Naive B cell (primary cell): Measurements from ENCODE around the gene APBA2. TPM values are rescaled to one million over a fixed set of nuclear protein-coding genes. Genes with fewer than 3 reads are reported as not detected.

Source experiments
- ATAC-seq, 2 donors: fragments of 150-1000 bp; cut with Tn5 transposase; 2 replicates each; pipeline ENCODE4 v1.10.0; 2021; ENCODE audit warnings: low read depth in 2 of 2, mild to moderate bottlenecking in 2 of 2, moderate library complexity in 2 of 2
- DNase-seq: peaks from one replicate; pipeline ENCODE4 v3.0.0; 2022
- H3K27ac Mint-ChIP-seq, 6 donors: one replicate each; pipeline ENCODE4 v1.8.0; 2020 to 2022; ENCODE audit warnings: mild to moderate bottlenecking in 6 of 6, mixed read lengths in 6 of 6, moderate library complexity in 5 of 6, inconsistent platforms in 2 of 6
- H3K27me3 Mint-ChIP-seq, 3 donors: one replicate each; pipeline ENCODE4 v1.8.0; 2021 to 2022; ENCODE audit warnings: mixed read lengths in 3 of 3, mild to moderate bottlenecking in 1 of 3
- H3K36me3 Mint-ChIP-seq, 2 donors: one replicate each; pipeline ENCODE4 v1.8.0; 2020 to 2022; ENCODE audit warnings: mixed read lengths in 2 of 2, inconsistent platforms in 1 of 2, mild to moderate bottlenecking in 1 of 2
- H3K4me1 Mint-ChIP-seq, 3 donors: one replicate each; pipeline ENCODE4 v1.8.0; 2020 to 2022; ENCODE audit warnings: mixed read lengths in 3 of 3, inconsistent platforms in 1 of 3, mild to moderate bottlenecking in 1 of 3, moderate library complexity in 1 of 3
- H3K4me3 Mint-ChIP-seq, 8 donors: one replicate each; pipeline ENCODE4 v1.8.0; 2020 to 2022; ENCODE audit warnings: mild to moderate bottlenecking in 8 of 8, mixed read lengths in 8 of 8, moderate library complexity in 8 of 8, inconsistent platforms in 2 of 8
- H3K9me3 Mint-ChIP-seq, 7 donors: one replicate each; pipeline ENCODE4 v1.8.0; 2020 to 2022; ENCODE audit warnings: mixed read lengths in 7 of 7, mild to moderate bottlenecking in 5 of 7, inconsistent platforms in 2 of 7, moderate library complexity in 1 of 7
- polyA plus RNA-seq, 6 donors: library from polyadenylated mRNA; unstranded; fragments of 300-500 nt; fragmentation: Illumina TruSeq; gene quantifications; one replicate each; pipeline ENCODE4 v1.2.3, GENCODE V29; 2021; ENCODE audit warnings: low read depth in 6 of 6

Gene APBA2
- polyA plus RNA-seq, 6 donors from 2014 or later: 0.30 to 0.36 TPM; not detected in 4

DNA sequence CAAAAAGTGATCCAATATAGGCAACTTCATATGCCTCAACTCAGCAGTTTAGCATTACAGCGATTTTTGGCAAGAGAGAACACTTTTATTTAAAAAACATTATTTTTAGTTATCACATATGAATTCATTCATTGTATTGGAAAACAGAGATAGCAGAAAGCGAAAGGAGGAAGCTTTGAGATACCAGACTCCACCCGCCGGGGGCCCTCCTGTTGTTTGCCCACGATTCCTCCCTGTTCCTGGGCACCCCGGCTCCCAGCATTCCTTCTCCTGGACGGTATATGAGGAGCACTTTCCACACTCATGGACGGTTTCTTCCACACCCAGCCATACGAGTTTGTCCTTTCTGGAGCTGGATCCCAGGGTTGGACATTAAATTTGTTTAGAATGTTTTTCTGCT is 18.2 kb downstream of the APBA2 start:
- H3K27ac Mint-ChIP-seq: no peak overlapping the region
- DNase-seq (no peak), ATAC-seq (no peak)
- H3K4me1 Mint-ChIP-seq: no peaks in the 10 kb centered on the region
- no peak overlapping the region for H3K4me3 Mint-ChIP-seq
- H3K9me3 Mint-ChIP-seq: peaks cover 0 to 2% (median 0%) of the 10 kb centered on the region in 7 donors
- H3K27me3 Mint-ChIP-seq: peaks cover 0 to 7% (median 7%) of the 10 kb centered on the region in 3 donors
- H3K36me3 Mint-ChIP-seq: no peaks in the 10 kb centered on the region

DNA sequence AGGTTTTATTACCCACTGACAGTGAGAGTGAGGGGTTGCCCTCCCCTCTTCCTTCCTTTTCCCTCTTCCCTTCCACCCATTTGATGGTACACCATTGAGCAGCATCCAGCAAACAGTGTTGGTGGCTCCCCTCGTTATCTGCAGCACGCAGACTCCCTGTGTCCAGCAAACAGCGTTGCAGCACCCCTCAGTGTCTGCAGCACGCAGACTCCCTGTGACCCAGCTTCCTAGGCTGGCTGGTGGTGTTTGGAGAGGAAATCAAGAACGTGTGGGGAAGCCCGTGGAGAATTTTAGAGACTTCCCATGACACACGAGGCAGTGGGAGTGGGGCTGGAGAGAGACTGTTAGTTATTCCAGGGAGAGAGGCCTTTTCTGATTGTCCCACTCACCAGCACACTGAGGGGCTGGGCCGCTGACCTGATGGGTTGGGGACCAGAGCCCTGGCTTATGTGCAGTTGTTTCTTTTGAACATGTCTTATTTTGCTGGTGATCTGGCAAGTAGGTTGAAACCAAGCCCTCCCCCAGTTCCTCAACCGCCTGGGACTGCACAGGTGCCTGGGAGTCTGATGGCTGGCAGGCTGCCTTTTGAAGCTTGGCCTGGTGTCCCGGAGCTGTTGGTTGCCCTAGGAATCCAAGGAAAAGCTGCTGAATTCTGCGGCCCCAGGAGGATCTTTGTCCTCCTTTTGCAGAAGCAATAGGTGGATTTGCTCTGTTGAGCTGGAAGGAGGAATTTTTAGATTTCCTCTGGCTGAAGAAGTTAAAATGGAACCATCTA is 19.0 kb downstream of the APBA2 start:
- Mint-ChIP-seq H3K4me3 (no peak overlapping the region), H3K36me3 (no peaks in the 10 kb centered on the region), H3K27me3 (peaks cover 0 to 7% (median 7%) of the 10 kb centered on the region in 3 donors), H3K4me1 (no peaks in the 10 kb centered on the region), H3K9me3 (peaks cover 0 to 4% (median 0%) of the 10 kb centered on the region in 7 donors), H3K27ac (peak overlapping the region in 1 of 6 donors; percentile 15)
- ATAC-seq (no peak), DNase-seq (no peak)

DNA sequence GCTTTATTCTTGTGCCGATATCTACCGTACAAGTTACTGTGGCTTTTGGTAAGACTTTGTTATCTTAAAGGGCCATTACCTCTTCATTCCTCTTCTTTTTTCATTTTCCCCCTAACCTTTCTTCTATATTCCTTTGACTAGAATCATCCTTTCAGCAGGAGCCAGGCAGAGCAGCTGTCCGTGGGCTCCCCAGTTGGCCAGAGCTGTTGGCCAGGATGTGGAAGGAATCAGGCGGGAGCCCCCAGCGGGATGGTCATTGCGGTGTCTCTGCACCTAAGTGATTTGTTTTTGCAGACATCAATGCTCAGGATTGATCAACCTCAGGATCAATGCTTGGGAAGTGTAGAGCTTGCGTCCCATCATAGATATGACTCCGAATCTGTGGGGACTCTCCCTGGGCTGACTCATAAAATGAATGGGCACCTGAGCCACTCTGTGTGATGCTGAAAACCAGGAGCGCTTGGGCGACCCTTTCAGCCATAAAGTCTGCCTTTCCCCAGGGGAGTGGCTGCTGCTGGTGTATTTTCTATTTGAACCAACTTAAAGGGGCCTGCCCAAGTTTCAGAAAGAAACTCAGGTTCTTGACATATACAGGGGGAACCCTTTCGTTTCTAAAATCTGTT is 21.7 kb downstream of the APBA2 start:
- H3K36me3 Mint-ChIP-seq: no peaks in the 10 kb centered on the region
- H3K27ac Mint-ChIP-seq: peak overlapping the region in 1 of 6 donors; percentile 2
- no peak overlapping the region for H3K4me3 Mint-ChIP-seq
- H3K27me3 Mint-ChIP-seq: peaks cover 0 to 7% (median 7%) of the 10 kb centered on the region in 3 donors
- DNase-seq (no peak), ATAC-seq (no peak)
- H3K4me1 Mint-ChIP-seq: no peaks in the 10 kb centered on the region
- H3K9me3 Mint-ChIP-seq: peaks cover 0 to 4% (median 0%) of the 10 kb centered on the region in 7 donors

DNA sequence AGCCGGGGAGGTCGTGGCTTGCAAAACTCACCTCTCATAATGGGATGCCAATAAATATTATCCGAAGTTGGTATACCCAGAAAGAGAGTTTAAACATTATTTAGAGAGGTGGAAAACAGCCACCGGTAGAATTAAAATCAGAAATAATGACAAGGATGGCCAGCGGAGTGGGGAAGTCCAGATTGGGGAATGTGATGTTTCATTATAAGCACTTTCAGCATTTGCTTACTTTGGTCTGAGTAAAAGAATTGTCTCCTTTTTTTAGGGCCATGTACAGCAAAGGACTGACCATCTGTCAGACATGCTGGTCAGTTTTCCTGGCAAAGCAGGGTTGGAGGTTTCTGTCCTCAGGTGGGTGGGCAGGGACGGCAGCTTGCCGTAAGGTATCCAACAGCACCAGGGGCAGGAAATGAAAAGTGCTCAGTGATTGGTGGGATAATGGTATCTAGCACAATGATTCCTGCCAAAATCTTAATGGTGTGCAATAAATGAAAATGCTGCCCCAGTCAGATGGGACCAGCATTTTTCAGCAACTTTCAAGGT is 24.3 kb downstream of the APBA2 start:
- Mint-ChIP-seq H3K4me3 (no peak overlapping the region), H3K27ac (no peak overlapping the region), H3K9me3 (peaks cover 0 to 4% (median 0%) of the 10 kb centered on the region in 7 donors), H3K4me1 (no peaks in the 10 kb centered on the region), H3K36me3 (no peaks in the 10 kb centered on the region), H3K27me3 (peaks cover 0 to 7% (median 7%) of the 10 kb centered on the region in 3 donors)
- ATAC-seq: no peak
- DNase-seq: no peak

DNA sequence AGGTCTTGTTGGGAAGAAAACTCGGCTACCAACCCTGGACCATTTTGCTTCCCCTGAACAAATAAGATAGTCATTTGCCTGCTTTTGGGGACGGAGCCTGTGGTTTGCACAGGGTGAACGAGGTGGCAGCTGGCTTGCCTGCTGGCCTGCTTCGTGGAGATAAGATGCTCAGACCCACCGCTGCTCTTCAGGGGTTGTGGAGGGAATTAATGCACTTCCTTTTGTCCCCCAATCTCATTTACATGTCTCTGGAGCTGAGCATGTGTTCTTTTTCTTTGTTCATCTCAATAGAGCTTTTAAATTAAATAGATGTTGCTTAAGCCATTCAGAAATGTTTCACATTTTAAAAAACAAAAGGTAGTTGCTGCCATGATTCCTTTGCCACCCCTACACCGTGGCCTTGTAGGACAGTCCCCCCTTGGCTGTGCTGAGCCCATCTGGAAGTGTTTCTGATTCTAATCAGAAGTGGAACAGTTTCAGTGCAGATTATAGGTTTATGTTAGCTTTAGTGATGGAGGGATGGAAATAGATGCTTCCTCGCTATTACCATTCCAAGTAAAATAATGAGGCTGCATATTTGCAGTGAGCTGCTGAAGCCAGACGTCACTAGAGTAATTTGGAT is 25.6 kb downstream of the APBA2 start:
- no peaks in the 10 kb centered on the region for H3K36me3 Mint-ChIP-seq
- no peak for ATAC-seq
- no peak overlapping the region for H3K4me3 Mint-ChIP-seq
- H3K9me3 Mint-ChIP-seq: peaks cover 0 to 4% (median 0%) of the 10 kb centered on the region in 7 donors
- no peaks in the 10 kb centered on the region for H3K4me1 Mint-ChIP-seq
- no peak for DNase-seq
- peaks cover 0 to 7% (median 7%) of the 10 kb centered on the region in 3 donors for H3K27me3 Mint-ChIP-seq
- no peak overlapping the region for H3K27ac Mint-ChIP-seq

DNA sequence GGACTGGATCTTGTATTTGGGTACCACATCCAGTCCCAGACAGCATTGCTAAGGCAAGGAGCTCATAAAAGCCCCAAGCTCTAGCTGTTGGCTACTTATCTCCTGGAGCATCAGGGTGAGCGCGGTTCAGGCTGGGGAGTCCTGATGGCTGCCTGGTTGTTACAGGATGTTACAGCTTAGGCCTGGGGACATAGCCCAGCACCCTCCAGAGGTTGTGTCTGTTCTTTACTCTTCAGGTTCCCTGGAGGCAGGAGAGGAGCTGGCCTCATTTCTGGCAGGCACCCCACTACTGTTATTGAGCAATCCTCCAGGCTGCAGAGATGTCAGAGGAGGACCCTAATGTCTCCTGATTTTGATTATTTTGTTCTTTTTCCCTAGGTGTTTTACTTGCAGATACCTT is 26.6 kb downstream of the APBA2 start:
- Mint-ChIP-seq H3K36me3 (no peaks in the 10 kb centered on the region), H3K4me3 (no peak overlapping the region), H3K27me3 (peaks cover 0 to 7% (median 3%) of the 10 kb centered on the region in 3 donors), H3K27ac (no peak overlapping the region), H3K9me3 (peaks cover 0 to 4% (median 0%) of the 10 kb centered on the region in 7 donors), H3K4me1 (no peaks in the 10 kb centered on the region)
- DNase-seq (no peak), ATAC-seq (no peak)

DNA sequence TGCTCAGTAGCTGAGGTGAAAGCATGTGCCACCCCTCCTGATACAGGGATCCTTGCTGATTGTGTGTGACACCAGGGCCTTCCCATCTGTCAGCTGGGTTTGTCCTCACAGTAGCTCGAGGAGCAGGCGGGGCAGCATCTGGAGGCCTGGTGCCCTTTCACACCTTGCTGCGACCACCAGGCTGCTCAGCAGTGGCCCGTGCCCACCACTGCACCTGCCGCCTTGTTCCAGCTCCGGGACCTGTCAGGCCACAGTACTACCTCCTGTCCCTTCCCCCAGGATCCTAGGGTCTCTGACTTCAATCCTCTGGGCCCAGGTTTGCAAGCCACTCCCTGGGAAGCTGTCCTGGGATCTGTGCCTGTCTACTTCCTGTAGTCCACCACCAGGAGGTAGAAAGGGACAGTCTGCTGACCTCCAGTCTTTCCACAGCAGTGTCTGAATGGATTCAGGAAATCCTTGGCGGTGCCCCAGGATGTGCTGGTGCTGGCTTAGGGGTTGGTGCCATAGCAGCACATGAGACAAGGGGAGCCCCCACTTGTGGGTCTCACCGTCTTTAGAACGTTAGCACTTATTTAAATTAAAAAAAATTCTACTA is 27.5 kb downstream of the APBA2 start:
- no peak overlapping the region for H3K4me3 Mint-ChIP-seq
- H3K4me1 Mint-ChIP-seq: no peaks in the 10 kb centered on the region

DNA sequence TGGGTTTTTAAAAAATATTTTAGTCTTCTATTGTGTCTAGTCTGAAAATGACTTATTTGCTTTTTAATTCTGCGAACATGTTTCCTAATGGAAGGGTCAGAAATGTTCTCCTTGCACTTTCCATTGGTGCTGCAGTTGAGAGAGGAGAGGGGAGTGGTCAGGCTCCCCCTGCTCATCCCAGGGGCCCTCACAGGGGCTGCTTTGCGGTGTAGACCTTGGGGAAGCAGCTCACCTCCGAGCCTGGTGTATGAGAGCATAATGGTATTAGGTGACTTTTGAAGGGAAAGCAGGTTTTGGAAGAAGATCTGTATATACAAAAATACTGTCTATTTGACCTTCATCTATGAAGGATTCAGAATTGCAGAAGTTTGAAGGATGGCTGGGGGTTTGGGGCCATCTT is 28.3 kb downstream of the APBA2 start:
- DNase-seq (no peak), ATAC-seq (no peak)
- H3K4me1 Mint-ChIP-seq: no peaks in the 10 kb centered on the region
- no peaks in the 10 kb centered on the region for H3K27me3 Mint-ChIP-seq
- peak overlapping the region in 1 of 6 donors; percentile 25 for H3K27ac Mint-ChIP-seq
- no peak overlapping the region for H3K4me3 Mint-ChIP-seq
- H3K9me3 Mint-ChIP-seq: peaks cover 0 to 4% (median 0%) of the 10 kb centered on the region in 7 donors
- no peaks in the 10 kb centered on the region for H3K36me3 Mint-ChIP-seq

More for the DNA sequence above, 27.5 kb downstream of the APBA2 start:
- no peaks in the 10 kb centered on the region for H3K36me3 Mint-ChIP-seq
- DNase-seq (no peak), ATAC-seq (no peak)
- H3K27ac Mint-ChIP-seq: no peak overlapping the region
- H3K27me3 Mint-ChIP-seq: peaks cover 0 to 7% (median 0%) of the 10 kb centered on the region in 3 donors
- H3K9me3 Mint-ChIP-seq: peaks cover 0 to 4% (median 0%) of the 10 kb centered on the region in 7 donors

DNA sequence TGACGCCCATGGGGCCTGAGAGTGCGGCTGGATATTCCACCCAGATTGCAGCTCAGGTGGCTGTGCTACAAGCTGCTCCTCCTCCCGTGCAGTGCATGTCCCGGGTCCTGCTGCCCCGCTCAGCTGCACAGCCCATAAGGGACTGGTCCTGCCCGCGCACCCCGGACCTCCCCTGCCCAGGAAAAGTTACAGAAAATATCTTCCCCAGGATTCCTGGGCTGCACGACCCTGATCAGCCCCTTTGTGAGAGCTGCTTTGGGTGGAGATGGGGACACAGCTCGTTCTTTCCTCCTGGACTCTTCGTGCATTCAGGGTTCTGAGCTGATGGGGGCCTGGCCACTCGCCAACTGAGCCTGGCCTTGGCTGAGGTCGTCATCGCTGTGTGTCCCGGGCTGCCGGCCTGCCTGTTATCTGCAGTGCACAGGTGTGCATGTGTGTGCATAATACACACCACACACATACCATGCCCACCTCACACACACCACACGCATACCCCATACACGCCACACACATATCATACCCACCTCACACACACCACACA is 28.8 kb downstream of the APBA2 start:
- no peak for DNase-seq
- H3K9me3 Mint-ChIP-seq: peaks cover 0 to 1% (median 0%) of the 10 kb centered on the region in 7 donors
- no peaks in the 10 kb centered on the region for H3K27me3 Mint-ChIP-seq
- H3K36me3 Mint-ChIP-seq: no peaks in the 10 kb centered on the region
- no peak overlapping the region for H3K4me3 Mint-ChIP-seq
- no peak for ATAC-seq
- no peak overlapping the region for H3K27ac Mint-ChIP-seq
- no peaks in the 10 kb centered on the region for H3K4me1 Mint-ChIP-seq

DNA sequence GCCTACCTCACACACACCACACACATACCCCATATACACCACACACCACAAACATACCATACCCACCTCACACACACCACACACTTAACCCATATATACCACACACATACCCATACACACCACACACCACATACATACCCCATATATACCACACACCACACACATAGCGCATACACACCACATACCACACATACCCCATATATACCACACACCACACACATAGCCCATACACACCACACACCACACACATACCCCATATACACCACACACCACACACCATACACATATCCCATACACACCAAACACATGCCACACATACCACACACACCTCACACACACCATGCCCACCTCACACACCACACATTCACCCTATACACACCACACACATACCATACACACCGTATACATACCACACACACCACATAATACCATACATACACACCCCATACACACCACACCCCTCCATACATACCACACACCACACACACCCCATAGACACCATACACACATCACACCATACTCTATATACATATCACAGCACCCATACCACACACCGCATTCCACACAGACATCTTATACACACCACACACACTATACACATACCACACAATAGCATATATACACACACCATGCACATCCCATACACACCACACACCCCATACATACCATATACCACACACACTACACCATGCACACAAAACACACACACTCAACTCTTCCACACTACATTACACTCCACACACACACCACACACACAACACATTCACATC is 29.5 kb downstream of the APBA2 start:
- DNase-seq: no peak
- no peak overlapping the region for H3K27ac Mint-ChIP-seq
- no peak overlapping the region for H3K4me3 Mint-ChIP-seq
- H3K9me3 Mint-ChIP-seq: peaks cover 0 to 3% (median 0%) of the 10 kb centered on the region in 7 donors
- H3K4me1 Mint-ChIP-seq: no peaks in the 10 kb centered on the region
- no peaks in the 10 kb centered on the region for H3K36me3 Mint-ChIP-seq
- peaks cover 0 to 6% (median 6%) of the 10 kb centered on the region in 3 donors for H3K27me3 Mint-ChIP-seq
- ATAC-seq: no peak

DNA sequence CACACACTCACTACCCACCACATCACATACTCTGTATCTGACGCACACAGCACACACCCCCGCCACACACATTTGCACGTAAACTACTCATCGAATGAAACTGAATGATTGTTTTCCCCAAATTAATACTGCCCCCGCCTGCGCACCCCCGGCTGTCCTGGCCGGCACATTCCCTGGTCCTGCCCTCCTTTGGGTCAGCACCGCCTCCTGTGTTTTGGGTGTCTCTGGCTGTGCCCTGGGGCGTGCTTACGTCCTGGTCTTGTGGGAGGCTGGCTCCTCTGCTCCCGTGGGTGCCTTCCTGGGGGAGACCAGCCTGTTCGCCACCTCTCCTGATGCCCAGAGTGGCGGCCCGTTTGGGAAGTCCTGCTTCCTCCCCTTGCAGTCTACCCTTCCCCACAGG is 30.2 kb downstream of the APBA2 start:
- Mint-ChIP-seq H3K27ac (no peak overlapping the region), H3K4me3 (no peak overlapping the region)
- no peak for ATAC-seq

DNA sequence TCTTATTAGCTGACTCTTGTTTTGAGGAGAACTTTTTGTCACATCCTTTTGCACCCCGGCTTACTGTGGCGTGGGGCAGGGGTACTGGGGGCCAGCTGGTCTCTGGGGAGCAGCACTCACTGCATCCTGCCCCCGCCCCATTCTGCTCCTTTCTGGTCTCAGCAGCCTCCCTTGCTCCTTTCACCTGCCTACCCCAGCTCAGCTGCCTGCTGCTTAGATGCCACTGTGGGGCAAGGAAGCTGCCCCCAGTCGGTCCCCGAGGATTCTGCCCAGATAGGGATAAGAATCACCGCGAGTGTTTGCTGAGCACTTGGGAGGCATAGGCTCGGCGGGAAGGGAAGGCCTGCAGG is 32.0 kb downstream of the APBA2 start:
- Mint-ChIP-seq H3K36me3 (no peaks in the 10 kb centered on the region), H3K9me3 (peaks cover 0 to 3% (median 0%) of the 10 kb centered on the region in 7 donors), H3K4me3 (no peak overlapping the region), H3K4me1 (no peaks in the 10 kb centered on the region), H3K27me3 (peaks cover 0 to 12% (median 6%) of the 10 kb centered on the region in 3 donors), H3K27ac (no peak overlapping the region)
- DNase-seq: no peak
- no peak for ATAC-seq

More for the DNA sequence above, 30.2 kb downstream of the APBA2 start:
- Mint-ChIP-seq H3K9me3 (peaks cover 0 to 3% (median 0%) of the 10 kb centered on the region in 7 donors), H3K4me1 (no peaks in the 10 kb centered on the region), H3K27me3 (peaks cover 0 to 12% (median 6%) of the 10 kb centered on the region in 3 donors), H3K36me3 (no peaks in the 10 kb centered on the region)
- no peak for DNase-seq
